ENCODE results near the gene SNCA.

DNA sequence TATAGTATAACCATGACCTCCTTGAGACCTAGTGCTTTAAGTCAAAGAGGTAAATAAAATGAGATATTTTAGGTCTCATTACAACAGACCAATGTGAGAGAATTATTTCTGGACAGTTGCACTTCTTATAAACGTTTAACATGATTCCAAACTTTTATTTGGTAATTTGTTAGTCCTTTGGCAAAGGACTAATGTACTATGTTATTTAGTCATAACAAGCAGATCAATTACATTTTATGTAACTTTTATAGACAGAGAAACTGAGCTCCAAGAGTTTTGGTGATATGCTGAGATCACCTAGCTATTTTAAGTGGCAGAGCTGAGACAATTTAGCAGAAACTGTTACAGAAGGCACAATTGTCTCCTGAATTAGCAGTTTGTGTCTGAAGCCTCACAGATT is 2.6 kb upstream of the SNCA start:
- TF ChIP-seq, protein P1, sequence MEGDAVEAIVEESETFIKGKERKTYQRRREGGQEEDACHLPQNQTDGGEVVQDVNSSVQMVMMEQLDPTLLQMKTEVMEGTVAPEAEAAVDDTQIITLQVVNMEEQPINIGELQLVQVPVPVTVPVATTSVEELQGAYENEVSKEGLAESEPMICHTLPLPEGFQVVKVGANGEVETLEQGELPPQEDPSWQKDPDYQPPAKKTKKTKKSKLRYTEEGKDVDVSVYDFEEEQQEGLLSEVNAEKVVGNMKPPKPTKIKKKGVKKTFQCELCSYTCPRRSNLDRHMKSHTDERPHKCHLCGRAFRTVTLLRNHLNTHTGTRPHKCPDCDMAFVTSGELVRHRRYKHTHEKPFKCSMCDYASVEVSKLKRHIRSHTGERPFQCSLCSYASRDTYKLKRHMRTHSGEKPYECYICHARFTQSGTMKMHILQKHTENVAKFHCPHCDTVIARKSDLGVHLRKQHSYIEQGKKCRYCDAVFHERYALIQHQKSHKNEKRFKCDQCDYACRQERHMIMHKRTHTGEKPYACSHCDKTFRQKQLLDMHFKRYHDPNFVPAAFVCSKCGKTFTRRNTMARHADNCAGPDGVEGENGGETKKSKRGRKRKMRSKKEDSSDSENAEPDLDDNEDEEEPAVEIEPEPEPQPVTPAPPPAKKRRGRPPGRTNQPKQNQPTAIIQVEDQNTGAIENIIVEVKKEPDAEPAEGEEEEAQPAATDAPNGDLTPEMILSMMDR (IDR thresholded peaks at IDR 0.05) = no peak
- TF ChIP-seq FOSL2 (IDR thresholded peaks at IDR 0.05) (no peak), FOSL2 (CRISPR knock-in tag; IDR thresholded peaks at IDR 0.05) (no peak), HDAC2 (IDR thresholded peaks at IDR 0.05) (no peak), RCOR1 (IDR thresholded peaks at IDR 0.05; ENCODE audit: low read depth, low read length) (no peak), ZFP36 (IDR thresholded peaks at IDR 0.05; ENCODE audit: borderline replicate concordance, partially characterized antibody) (no peak), POLR2A (IDR thresholded peaks at IDR 0.05; ENCODE audit: low read length) (no peak)
- TF ChIP-seq, protein P2, sequence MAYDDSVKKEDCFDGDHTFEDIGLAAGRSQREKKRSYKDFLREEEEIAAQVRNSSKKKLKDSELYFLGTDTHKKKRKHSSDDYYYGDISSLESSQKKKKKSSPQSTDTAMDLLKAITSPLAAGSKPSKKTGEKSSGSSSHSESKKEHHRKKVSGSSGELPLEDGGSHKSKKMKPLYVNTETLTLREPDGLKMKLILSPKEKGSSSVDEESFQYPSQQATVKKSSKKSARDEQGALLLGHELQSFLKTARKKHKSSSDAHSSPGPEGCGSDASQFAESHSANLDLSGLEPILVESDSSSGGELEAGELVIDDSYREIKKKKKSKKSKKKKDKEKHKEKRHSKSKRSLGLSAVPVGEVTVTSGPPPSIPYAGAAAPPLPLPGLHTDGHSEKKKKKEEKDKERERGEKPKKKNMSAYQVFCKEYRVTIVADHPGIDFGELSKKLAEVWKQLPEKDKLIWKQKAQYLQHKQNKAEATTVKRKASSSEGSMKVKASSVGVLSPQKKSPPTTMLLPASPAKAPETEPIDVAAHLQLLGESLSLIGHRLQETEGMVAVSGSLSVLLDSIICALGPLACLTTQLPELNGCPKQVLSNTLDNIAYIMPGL (CRISPR knock-in tag; IDR thresholded peaks at IDR 0.05; ENCODE audit: borderline replicate concordance) = no peak
- TF ChIP-seq, protein P3, sequence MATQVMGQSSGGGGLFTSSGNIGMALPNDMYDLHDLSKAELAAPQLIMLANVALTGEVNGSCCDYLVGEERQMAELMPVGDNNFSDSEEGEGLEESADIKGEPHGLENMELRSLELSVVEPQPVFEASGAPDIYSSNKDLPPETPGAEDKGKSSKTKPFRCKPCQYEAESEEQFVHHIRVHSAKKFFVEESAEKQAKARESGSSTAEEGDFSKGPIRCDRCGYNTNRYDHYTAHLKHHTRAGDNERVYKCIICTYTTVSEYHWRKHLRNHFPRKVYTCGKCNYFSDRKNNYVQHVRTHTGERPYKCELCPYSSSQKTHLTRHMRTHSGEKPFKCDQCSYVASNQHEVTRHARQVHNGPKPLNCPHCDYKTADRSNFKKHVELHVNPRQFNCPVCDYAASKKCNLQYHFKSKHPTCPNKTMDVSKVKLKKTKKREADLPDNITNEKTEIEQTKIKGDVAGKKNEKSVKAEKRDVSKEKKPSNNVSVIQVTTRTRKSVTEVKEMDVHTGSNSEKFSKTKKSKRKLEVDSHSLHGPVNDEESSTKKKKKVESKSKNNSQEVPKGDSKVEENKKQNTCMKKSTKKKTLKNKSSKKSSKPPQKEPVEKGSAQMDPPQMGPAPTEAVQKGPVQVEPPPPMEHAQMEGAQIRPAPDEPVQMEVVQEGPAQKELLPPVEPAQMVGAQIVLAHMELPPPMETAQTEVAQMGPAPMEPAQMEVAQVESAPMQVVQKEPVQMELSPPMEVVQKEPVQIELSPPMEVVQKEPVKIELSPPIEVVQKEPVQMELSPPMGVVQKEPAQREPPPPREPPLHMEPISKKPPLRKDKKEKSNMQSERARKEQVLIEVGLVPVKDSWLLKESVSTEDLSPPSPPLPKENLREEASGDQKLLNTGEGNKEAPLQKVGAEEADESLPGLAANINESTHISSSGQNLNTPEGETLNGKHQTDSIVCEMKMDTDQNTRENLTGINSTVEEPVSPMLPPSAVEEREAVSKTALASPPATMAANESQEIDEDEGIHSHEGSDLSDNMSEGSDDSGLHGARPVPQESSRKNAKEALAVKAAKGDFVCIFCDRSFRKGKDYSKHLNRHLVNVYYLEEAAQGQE (IDR thresholded peaks at IDR 0.05) = no peak
- TF ChIP-seq, protein P4, sequence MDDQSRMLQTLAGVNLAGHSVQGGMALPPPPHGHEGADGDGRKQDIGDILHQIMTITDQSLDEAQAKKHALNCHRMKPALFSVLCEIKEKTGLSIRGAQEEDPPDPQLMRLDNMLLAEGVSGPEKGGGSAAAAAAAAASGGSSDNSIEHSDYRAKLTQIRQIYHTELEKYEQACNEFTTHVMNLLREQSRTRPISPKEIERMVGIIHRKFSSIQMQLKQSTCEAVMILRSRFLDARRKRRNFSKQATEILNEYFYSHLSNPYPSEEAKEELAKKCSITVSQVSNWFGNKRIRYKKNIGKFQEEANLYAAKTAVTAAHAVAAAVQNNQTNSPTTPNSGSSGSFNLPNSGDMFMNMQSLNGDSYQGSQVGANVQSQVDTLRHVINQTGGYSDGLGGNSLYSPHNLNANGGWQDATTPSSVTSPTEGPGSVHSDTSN (IDR thresholded peaks at IDR 0.05) = no peak
